BE2C (cell line): Measurements from ENCODE around the gene BSG.
A peak's percentile ranks its signal among the peaks of the same experiment; 100 is the strongest.

Experiments used
- DNase-seq: peaks from one replicate; pipeline ENCODE4 v3.0.0-alpha.2; 2020
- H3K27me3 ChIP-seq: fragments of 250-450 bp; sonication (Bioruptor Pico); 2 replicates; pipeline ENCODE4 v1.5.1; 2020; ENCODE audit warnings: mild to moderate bottlenecking
- H3K36me3 ChIP-seq: fragments of 250-450 bp; sonication (Bioruptor Pico); 2 replicates; pipeline ENCODE4 v1.5.1; 2020; ENCODE audit warnings: mild to moderate bottlenecking
- H3K4me1 ChIP-seq: fragments of 250-450 bp; sonication (Bioruptor Pico); 2 replicates; pipeline ENCODE4 v1.5.1; 2020
- H3K4me3 ChIP-seq: 2 replicates; pipeline ENCODE4 v1.5.1; 2011; ENCODE audit warnings: low read depth, low read length
- H3K9me3 ChIP-seq: fragments of 250-450 bp; sonication (Bioruptor Pico); 2 replicates; pipeline ENCODE4 v1.5.1; 2020
- TF ChIP-seq, protein P1 (sequence below): IDR thresholded peaks from 2 replicates; pipeline ENCODE4 v1.5.1; 2012; ENCODE audit warnings: mild to moderate bottlenecking, low read depth, low read length

Gene BSG

DNA sequence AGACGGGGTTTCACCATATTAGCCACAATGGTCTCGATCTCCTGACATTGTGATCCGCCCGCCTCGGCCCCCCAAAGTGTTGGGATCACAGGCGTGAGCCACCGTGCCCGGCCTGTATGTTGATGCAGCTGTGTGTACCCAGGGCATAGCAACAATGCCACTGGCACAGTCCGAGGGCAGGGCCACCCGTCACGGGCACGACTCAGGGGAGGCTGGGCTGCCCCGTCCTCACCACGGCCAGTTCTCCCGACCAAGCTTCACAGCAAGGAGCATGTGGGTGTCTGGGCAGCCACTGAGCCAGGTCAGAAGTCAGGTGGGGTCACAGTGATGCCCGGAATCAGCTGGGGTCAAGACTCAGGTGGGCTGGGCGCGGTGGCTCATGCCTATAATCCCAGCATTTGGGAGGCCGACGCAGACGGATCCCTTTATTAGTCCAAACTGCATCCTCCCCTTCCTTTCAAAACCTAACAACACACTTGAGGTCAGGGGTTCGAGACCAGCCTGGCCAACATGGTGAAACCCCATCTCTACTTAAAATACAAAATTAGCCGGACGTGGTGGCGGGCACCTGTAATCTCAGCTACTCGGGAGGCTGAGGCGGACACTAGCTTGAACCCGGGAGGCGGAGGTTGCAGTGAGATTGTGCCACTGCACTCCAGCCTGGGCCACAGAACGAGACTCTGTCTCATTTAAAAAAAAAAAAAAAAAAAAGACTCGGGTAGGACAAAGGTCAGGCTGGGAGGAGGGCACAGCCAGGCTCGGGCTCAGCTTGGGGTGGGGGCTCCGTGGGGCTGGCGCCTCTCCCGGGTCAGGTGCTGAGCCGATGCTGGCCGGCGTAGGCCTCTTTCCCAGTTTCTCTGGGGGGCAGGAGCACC, 42.0 kb upstream of the BSG start:
- TF ChIP-seq, protein P1, sequence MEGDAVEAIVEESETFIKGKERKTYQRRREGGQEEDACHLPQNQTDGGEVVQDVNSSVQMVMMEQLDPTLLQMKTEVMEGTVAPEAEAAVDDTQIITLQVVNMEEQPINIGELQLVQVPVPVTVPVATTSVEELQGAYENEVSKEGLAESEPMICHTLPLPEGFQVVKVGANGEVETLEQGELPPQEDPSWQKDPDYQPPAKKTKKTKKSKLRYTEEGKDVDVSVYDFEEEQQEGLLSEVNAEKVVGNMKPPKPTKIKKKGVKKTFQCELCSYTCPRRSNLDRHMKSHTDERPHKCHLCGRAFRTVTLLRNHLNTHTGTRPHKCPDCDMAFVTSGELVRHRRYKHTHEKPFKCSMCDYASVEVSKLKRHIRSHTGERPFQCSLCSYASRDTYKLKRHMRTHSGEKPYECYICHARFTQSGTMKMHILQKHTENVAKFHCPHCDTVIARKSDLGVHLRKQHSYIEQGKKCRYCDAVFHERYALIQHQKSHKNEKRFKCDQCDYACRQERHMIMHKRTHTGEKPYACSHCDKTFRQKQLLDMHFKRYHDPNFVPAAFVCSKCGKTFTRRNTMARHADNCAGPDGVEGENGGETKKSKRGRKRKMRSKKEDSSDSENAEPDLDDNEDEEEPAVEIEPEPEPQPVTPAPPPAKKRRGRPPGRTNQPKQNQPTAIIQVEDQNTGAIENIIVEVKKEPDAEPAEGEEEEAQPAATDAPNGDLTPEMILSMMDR: no peak
- DNase-seq: no peak
- peak overlapping the region; percentile 65 for H3K4me3 ChIP-seq
- H3K36me3 ChIP-seq: peaks cover 7% of the 10 kb centered on the region
- H3K9me3 ChIP-seq: no peaks in the 10 kb centered on the region
- H3K27me3 ChIP-seq: peaks cover 5% of the 10 kb centered on the region; the same call in 1 of the 2 replicates
- peaks cover 3% of the 10 kb centered on the region for H3K4me1 ChIP-seq

GRCh38 chr19:531009-531752, 41.2 kb upstream of the BSG start:
- Histone ChIP-seq H3K4me3 (peak overlapping the region; percentile 65), H3K4me1 (peaks cover 3% of the 10 kb centered on the region), H3K9me3 (no peaks in the 10 kb centered on the region), H3K36me3 (peaks cover 12% of the 10 kb centered on the region), H3K27me3 (peaks cover 3% of the 10 kb centered on the region; the same call in 1 of the 2 replicates)
- peak; percentile 93 for DNase-seq
- TF ChIP-seq, protein P1: no peak

DNA sequence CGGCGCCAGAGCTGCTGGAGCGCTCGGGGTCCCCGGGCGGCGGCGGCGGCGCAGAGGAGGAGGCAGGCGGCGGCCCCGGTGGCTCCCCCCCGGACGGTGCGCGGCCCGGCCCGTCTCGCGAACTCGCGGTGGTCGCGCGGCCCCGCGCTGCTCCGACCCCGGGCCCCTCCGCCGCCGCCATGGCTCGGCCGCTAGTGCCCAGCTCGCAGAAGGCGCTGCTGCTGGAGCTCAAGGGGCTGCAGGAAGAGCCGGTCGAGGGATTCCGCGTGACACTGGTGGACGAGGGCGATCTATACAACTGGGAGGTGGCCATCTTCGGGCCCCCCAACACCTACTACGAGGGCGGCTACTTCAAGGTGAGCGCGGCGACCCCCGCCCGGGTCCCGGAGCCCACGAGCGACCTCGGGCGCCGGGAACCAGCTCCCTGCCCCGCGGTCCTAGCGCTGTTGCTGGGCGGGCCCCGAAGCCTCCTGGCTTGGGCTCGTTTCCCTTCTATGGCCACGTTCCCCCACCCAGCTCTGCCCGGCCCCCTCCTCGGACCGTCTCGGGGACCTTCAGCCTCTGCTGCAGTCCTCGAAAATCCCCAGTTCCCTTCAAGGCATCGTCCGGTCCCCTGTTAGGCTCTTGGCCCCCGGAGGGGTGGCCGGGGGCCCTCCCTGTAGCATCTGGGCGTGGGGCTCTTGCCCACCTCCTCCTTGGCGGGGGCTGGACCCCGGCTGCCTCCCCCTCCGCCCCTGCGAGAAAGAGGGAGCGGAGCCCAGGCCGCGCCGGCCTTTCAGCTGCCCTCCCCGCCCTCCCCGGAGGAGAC, 40.4 kb upstream of the BSG start, which contains the start of gene CDC34:
TSS of gene CDC34 (plus strand) at position 8 of the 808 bp plus-strand sequence. CDS start at position 180, 172 bp downstream.
- Histone ChIP-seq H3K4me1 (peaks cover 3% of the 10 kb centered on the region), H3K36me3 (peaks cover 20% of the 10 kb centered on the region), H3K9me3 (no peaks in the 10 kb centered on the region), H3K27me3 (0 out of 2 replicates have a peak, but pooled peaks cover 2% of the 10 kb centered on the region), H3K4me3 (peak within 1 kb of the TSS; percentile 94)
- TF ChIP-seq, protein P1: no peak
- DNase-seq: no peak

DNA sequence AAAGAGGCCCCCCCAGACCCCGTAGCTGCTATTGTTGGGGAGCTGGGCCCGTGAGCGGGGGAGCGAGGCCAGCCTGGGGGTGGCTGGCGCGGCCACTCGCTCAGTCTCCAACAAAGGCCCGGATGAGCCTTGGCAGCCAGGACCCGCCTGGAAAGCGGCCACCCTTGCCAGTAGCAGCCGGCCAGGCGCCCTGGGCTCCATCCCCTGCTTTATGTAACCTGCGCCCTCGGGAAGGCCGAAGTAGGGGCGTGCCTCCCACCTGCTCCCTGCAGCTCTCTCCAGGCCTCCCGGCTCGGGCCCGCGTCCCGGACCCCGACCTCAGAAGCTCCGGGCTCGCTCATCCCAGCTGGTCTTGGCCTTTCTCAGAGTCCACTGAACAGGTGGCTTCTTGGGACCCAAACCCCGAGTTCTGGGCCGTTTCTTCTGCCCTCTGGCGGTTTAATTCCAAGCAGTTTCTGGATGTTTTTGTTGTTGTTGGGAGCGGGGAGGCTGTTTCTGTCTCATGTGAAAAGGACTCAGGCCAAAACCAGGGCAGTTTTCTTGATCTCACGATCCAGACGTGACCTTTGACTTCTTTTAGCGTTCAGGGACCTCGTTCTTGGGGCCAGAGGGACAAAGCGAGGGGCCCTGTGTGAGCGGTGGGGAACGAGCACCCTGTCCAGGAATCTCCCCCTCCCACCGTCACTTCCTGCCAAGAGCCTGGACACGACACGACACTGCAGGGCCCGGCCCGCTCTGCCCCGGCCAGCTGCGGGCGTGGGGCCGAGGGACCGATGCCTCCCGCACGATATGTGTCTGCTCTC, 39.6 kb upstream of the BSG start:
- Histone ChIP-seq H3K36me3 (peaks cover 22% of the 10 kb centered on the region), H3K4me1 (peaks cover 3% of the 10 kb centered on the region), H3K4me3 (peak overlapping the region; percentile 94), H3K9me3 (no peaks in the 10 kb centered on the region), H3K27me3 (0 out of 2 replicates have a peak, but pooled peaks cover 2% of the 10 kb centered on the region)
- peak; percentile 70 for DNase-seq
- TF ChIP-seq, protein P1: peak; percentile 60

DNA sequence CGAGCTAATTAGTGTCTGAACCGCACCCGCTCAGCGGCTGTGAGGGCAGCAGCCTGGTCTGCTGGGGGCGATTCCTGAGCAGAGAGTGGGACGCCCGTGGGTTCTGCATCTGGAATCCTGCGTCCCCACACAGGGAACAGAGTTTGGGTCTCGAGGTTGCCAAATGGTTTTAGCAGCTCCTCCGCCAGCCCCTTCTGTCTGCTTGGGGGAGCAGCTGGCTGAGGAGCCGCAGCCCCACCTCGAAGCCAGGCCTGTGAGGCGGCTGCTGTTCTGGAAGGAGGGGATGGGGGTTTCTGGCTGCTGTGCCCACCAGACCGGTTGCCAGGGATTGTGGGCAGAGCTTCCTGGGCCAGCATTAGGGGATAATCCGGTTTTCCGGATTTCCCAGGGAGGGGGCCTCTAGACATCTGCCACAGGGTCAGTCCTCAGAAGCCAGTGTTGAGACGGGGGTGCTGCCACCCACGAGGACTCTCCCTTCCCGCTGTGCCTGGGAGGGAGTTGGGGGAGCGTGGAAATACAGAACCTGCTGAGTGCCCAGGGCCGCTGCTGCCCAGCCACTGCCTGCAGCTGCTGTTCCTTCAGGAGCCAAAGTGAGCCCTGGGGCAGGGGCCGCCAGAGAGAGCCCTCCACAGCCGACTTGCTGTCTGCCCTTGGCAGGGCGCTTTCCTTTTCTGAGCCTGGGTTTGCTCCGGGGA, 38.9 kb upstream of the BSG start:
- H3K36me3 ChIP-seq: peaks cover 22% of the 10 kb centered on the region
- peak overlapping the region; percentile 94 for H3K4me3 ChIP-seq
- TF ChIP-seq, protein P1: no peak
- DNase-seq: peak; percentile 27
- H3K9me3 ChIP-seq: no peaks in the 10 kb centered on the region
- H3K4me1 ChIP-seq: peaks cover 3% of the 10 kb centered on the region
- 0 out of 2 replicates have a peak, but pooled peaks cover 2% of the 10 kb centered on the region for H3K27me3 ChIP-seq
